Measurements from ENCODE around the gene ARF4.
"Not testable (repeated sequence)": the region's sequence is repeated elsewhere in the genome, so short reads cannot be mapped to it uniquely, and the experiment has no call there.

ARF4 gene

GRCh38 chr3:57622362-57622761, 25.2 kb upstream of the ARF4 start:
- no peak overlapping the region for H3K4me3 ChIP-seq (ENCODE audit: low read length)
- H3K27ac ChIP-seq (ENCODE audit: low read length) = no peak overlapping the region
- no peak overlapping the region for H3K9ac ChIP-seq (ENCODE audit: low read length)
- H3K4me2 ChIP-seq (ENCODE audit: low read depth, low read length) = no peak overlapping the region
- H3K36me3 ChIP-seq (replicated peaks; ENCODE audit: insufficient read depth, low read length) = peaks cover 1% of the 10 kb centered on the region; the same call in 1 of the 2 replicates
- H3K79me2 ChIP-seq (ENCODE audit: low read length) = no peaks in the 10 kb centered on the region
- TF ChIP-seq EZH2 (optimal IDR thresholded peaks at IDR 0.05; ENCODE audit: low read depth, low read length) (no peak), CTCF (IDR thresholded peaks at IDR 0.05; ENCODE audit: low read length) (no peak), EZH2phosphoT487 (IDR thresholded peaks at IDR 0.05; ENCODE audit: low read length) (no peak)
- no peak overlapping the region for H2AFZ ChIP-seq (ENCODE audit: low read length)
- no peak for DNase-seq
- no peaks in the 10 kb centered on the region for H3K27me3 ChIP-seq (replicated peaks; ENCODE audit: insufficient read depth, low read length)
- no peaks in the 10 kb centered on the region for H3K4me1 ChIP-seq (ENCODE audit: low read length)
- H3K9me2 ChIP-seq (replicated peaks; ENCODE audit: insufficient read depth, low read length) = no peaks in the 10 kb centered on the region
- no peaks in the 10 kb centered on the region for H3K9me3 ChIP-seq (replicated peaks; ENCODE audit: insufficient read depth, low read length)
- H4K20me1 ChIP-seq (ENCODE audit: insufficient read depth, low read length) = no peaks in the 10 kb centered on the region
- H3F3A ChIP-seq (ENCODE audit: insufficient read depth, low read length) = no peaks in the 10 kb centered on the region

GRCh38 chr3:57617739-57618138, 20.6 kb upstream of the ARF4 start:
- DNase-seq = no peak
- TF ChIP-seq EZH2 (optimal IDR thresholded peaks at IDR 0.05; ENCODE audit: low read depth, low read length) (no peak), EZH2phosphoT487 (IDR thresholded peaks at IDR 0.05; ENCODE audit: low read length) (no peak), CTCF (IDR thresholded peaks at IDR 0.05; ENCODE audit: low read length) (no peak)
- no peak overlapping the region for H3K9ac ChIP-seq (ENCODE audit: low read length)
- H3K4me1 ChIP-seq (ENCODE audit: low read length) = no peaks in the 10 kb centered on the region
- no peaks in the 10 kb centered on the region for H3K27me3 ChIP-seq (replicated peaks; ENCODE audit: insufficient read depth, low read length)
- no peaks in the 10 kb centered on the region for H3K79me2 ChIP-seq (ENCODE audit: low read length)
- no peaks in the 10 kb centered on the region for H4K20me1 ChIP-seq (ENCODE audit: insufficient read depth, low read length)
- no peaks in the 10 kb centered on the region for H3K9me2 ChIP-seq (replicated peaks; ENCODE audit: insufficient read depth, low read length)
- no peaks in the 10 kb centered on the region for H3K36me3 ChIP-seq (replicated peaks; ENCODE audit: insufficient read depth, low read length)
- H3K9me3 ChIP-seq (replicated peaks; ENCODE audit: insufficient read depth, low read length) = no peaks in the 10 kb centered on the region
- no peak overlapping the region for H3K4me3 ChIP-seq (ENCODE audit: low read length)
- H3F3A ChIP-seq (ENCODE audit: insufficient read depth, low read length) = no peaks in the 10 kb centered on the region
- H2AFZ ChIP-seq (ENCODE audit: low read length) = no peak overlapping the region
- no peak overlapping the region for H3K27ac ChIP-seq (ENCODE audit: low read length)
- H3K4me2 ChIP-seq (ENCODE audit: low read depth, low read length) = no peak overlapping the region

DNA sequence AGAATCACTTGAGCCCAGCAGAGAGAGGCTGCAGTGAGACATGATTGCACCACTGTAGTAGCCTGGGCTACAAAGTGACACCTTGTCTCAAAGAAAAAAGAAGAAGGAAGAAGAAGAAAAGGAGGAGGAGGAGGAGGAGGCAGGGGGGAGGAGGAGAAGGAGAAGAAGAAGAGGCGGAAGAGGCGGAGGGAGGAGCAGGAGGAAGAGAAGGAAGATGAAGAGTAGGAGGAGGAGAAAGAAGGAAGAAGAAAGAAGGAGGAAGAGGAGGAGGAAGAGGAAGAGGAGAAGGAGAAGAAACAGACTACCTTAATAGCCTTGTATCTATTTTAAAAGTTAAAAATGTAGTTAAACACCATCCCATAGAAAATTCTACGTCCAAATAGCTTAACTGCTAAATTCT, 19.1 kb upstream of the ARF4 start:
- no peak overlapping the region for H3K9ac ChIP-seq (ENCODE audit: low read length)
- no peaks in the 10 kb centered on the region for H3K9me2 ChIP-seq (replicated peaks; ENCODE audit: insufficient read depth, low read length)

DNA sequence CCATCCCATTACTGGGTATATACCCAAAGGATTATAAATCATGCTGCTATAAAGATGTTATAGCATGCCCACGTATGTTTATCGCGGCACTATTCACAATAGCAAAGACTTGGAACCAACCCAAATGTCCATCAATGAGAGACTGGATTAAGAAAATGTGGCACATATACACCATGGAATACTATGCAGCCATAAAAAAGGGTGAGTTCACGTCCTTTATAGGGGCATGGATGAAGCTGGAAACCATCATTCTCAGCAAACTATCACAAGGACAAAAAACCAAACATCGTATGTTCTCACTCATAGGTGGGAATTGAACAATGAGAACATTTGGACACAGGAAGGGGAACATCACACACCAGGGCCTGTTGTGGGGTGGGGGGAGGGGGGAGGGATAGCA, 14.7 kb upstream of the ARF4 start:
- H3K9me2 ChIP-seq (replicated peaks; ENCODE audit: insufficient read depth, low read length); H2AFZ ChIP-seq (ENCODE audit: low read length); H3K36me3 ChIP-seq (replicated peaks; ENCODE audit: insufficient read depth, low read length); H4K20me1 ChIP-seq (ENCODE audit: insufficient read depth, low read length); H3K4me1 ChIP-seq (ENCODE audit: low read length); H3K27me3 ChIP-seq (replicated peaks; ENCODE audit: insufficient read depth, low read length); H3K79me2 ChIP-seq (ENCODE audit: low read length); H3F3A ChIP-seq (ENCODE audit: insufficient read depth, low read length); H3K9me3 ChIP-seq (replicated peaks; ENCODE audit: insufficient read depth, low read length); H3K4me2 ChIP-seq (ENCODE audit: low read depth, low read length); H3K27ac ChIP-seq (ENCODE audit: low read length); H3K9ac ChIP-seq (ENCODE audit: low read length); DNase-seq; H3K4me3 ChIP-seq (ENCODE audit: low read length): not testable (repeated sequence)

More for the DNA sequence above, 19.1 kb upstream of the ARF4 start:
- Histone ChIP-seq H3K4me2 (ENCODE audit: low read depth, low read length) (no peak overlapping the region), H3K4me3 (ENCODE audit: low read length) (no peak overlapping the region), H3K4me1 (ENCODE audit: low read length) (no peaks in the 10 kb centered on the region), H3K9me3 (replicated peaks; ENCODE audit: insufficient read depth, low read length) (no peaks in the 10 kb centered on the region), H4K20me1 (ENCODE audit: insufficient read depth, low read length) (no peaks in the 10 kb centered on the region), H2AFZ (ENCODE audit: low read length) (no peak overlapping the region), H3F3A (ENCODE audit: insufficient read depth, low read length) (no peaks in the 10 kb centered on the region), H3K79me2 (ENCODE audit: low read length) (no peaks in the 10 kb centered on the region), H3K27me3 (replicated peaks; ENCODE audit: insufficient read depth, low read length) (no peaks in the 10 kb centered on the region), H3K27ac (ENCODE audit: low read length) (no peak overlapping the region), H3K36me3 (replicated peaks; ENCODE audit: insufficient read depth, low read length) (no peaks in the 10 kb centered on the region)
- TF ChIP-seq EZH2phosphoT487 (IDR thresholded peaks at IDR 0.05; ENCODE audit: low read length) = no peak
- TF ChIP-seq EZH2 (optimal IDR thresholded peaks at IDR 0.05; ENCODE audit: low read depth, low read length) = no peak
- TF ChIP-seq CTCF (IDR thresholded peaks at IDR 0.05; ENCODE audit: low read length) = no peak
- no peak for DNase-seq
